Measurements from ENCODE around the gene DIP2B.

Gene DIP2B

DNA sequence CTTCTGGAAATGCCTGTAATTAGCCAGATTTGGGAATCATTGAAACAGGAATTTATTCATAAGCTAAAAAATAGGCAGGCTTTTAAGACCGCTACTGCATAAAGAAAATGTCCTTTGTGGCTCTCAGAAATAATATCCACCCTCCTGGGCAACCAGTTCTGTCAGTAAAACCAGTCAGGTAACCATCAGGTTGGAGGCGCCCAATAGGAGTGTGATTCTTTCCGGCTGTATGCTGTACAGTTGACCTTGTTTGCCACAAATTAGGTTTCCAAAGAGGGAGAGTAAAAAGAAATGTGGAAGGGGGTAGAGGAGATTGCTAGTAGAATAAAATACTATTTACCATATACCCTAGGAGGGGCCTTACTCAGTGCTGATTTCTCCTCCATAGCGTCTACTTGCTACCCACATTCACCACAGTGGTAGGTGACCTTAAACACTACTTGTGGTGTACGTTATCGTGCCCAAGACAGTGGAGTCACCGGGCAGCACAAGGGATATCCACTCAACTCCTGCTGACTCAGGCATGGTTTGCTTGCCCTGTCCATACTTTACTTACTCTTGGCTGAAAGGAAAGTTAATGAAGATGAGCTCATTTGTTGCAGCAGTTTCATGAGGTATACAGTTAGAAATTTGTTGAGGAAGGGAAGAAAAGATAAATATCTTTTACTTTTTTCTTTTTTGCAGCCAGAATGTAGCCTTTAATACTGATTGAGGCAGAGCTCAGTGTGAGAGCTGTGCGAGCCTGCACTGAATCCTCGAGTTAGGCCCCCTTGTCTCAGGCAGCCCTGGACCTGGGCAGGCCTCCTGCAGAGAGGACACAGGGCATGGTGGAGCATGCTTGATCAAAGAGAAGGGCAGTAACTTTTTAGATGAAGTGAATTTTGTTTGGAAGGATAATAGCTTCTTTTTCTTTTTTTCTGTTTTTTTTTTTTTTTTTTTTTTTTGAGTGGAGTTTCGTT, 76.7 kb downstream of the DIP2B start:
- DNase-seq = no peak

DNA sequence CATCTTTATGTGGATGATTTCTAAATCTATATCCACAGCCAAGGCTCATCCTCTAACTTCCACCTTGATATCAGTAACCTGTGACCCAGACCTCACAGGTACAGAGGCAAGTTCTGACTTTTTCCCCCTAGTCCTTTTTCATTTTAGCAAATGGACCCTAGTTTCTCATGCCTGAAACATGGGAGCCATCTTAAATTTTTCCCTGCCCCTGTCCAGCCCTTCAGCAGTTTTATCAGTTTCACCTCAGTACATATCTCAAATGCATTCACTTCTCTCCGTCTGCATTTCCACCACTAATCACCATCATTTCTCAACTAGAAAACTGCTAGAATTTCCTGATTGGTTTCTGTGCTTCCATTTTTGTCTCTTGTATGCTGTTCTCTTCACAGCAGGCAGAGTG, 79.3 kb downstream of the DIP2B start:
- DNase-seq = no peak

- no peak for DNase-seq
Measured at GRCh38 chr12:50589650-50590435, 85.1 kb downstream of the DIP2B start.

DNA sequence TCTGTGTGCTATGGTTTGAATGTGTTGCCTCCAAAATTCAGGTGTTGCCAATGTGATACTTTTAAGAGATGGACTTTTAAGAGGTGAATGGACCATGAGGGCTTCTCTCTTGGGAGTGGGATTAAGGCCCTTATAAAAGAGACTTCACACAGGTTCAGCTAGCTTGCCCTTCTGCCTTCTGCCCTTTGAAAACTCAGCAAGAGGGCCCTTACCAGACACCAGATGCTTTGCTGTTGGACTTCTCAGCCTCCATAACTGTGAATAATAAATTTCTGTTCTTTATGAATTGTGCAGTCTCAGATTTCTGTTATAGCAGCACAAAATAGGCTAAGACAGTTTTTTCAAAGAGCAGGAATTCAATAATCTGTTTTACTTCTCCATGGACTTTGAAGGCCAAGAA, 86.1 kb downstream of the DIP2B start:
- no peak for DNase-seq

DNA sequence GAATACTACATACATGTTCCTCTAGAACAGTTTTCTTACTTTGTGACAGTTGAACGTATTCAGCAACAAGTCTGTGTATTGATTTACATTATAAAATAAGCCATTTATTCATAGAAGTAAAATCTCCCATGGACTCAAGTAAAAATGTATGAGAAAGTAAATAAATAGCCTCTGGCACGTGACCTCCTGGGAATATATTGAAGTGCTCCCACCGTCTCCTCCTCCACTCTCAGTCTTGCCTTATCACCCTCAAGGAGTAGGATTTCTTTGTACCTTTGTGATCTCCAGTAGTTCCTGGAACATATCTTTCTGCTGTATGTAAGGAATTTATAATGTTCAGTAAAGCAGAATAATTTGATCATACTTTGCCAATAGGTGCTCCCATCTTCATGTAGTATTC, 90.9 kb downstream of the DIP2B start:
- DNase-seq = no peak

DNA sequence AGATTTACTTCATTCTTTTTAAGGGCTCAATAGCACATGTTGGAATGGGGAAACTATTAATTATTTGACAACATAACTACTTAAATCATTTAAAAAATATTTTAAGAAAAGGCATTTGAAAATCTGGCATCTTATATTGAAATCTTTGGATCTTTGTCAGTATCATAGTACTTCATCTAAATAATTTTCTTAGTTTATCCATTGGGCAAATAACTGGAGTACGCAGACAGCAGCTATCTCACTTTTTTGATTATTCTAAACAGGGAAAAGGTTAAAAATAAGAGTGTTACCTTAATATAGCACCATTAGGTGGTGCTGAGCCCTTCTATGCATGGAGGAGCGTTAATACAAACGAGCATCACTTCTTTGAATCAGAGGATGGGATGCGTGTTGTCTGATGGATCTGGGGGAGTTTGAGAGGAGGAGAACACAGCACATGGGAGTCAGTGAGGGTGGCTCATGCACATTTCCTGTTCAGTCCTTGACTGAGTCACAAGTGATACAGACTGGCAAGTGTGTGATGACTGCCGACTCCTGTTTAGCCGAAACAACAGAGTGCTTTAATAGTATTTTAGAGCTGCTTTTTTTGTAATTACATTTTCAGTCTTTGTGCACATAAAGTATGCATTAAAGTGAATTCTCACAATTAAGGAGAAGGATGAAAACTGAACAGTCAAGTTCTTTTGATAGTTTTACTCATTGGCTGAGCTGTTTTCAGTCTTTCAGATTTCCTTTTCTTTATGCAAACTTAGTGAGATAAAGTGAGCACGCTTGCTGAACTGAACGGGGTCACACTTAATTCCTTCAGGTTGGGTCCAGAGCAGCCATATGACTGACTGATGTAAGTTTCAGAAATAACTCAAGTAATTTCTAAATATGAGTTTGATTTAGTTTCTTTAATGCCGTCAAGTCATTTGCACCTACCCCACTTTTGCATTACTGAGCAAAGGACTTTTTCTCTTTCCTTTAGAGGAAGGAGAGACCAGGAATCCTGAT, 92.7 kb downstream of the DIP2B start:
- no peak for DNase-seq

- DNase-seq = no peak
Measured at GRCh38 chr12:50598321-50598862, 93.6 kb downstream of the DIP2B start.

DNA sequence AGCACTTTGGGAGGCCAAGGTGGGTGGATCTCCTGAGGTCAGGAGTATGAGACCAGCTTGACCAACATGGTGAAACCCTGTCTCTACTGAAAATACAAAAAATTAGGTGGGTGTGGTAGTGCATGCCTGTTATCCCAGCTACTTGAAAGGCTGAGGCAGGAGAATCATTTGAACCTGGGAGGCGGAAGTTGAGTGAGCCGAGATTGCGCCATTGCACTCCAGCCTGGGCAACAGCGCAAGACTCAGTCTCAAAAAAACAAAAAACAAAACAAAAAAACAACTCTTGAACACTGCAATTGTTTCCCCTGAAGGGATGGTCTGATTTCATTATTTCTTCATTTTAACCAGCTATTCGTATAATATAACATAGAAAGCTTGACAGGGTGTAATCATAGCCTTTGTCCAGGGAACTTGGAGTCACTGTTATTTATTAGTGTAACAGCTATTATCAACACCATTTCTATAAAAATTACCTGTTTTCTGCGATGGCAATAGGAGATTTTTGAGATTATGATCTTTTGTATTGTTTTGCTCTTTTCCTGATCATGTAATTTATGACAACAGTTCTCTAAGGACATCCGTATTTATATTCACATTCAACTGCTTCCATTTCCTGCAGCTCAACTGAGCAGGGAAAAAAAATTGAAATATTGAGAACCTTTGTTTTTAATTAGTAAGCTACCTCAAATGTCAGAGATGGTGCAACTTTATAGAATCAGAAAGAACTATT, 94.7 kb downstream of the DIP2B start:
- DNase-seq = no peak

DNA sequence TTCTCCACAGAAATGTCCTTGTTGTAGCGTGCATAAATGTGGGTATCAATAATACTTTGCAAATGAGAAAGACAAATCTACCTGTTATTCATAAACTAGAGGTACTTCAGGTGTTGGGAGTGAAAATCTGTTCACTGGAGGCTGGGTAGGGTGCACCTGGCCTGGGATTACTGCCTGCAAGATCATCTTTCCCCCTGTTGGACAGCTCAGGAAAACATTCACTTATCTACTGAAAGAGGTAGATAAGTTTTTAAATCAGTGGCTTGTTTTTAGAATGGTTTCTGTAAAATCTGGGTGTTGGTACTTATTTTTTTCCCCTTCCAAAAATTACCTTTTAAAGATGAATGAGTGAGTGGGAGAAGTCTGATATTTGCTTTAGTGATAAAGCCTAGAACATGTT, 95.6 kb downstream of the DIP2B start:
- no peak for DNase-seq

DNA sequence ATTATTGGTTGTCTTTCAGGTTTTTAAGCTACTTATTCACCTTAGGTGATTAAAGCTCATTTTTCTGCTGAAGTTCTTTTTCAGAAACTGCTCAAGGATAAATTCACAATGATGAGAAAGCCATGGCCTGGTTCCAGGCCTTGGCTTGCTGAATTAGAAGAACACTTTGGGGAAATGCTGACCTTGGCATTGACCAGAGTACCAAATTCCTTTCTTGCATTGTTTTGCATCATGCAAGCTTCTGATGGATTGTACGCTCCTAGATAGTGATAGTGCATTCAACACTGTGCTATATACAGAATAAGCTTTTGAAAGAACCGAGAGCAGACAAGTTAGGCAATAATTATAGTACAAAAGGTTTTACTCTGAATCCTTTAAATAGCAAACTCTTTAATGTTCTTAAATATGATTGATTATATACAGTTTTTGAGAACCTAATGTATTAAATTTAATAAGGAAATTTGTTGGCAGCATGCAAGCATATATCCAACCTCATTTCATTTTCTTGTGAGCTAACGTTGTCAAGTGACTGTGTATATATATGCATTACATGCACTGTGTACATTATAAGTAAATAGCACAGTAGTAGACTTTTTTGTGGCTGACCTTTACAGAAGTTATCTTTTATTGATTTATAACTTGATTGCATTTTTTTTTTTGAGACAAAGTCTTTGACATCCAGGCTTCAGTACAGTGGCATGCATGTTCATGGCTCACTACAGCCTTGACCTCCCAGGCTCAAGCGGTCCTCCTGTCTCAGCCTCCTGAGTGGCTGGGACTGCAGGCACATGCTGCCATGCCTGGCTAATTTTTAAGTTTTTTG, 99.2 kb downstream of the DIP2B start:
- DNase-seq = no peak

GRCh38 chr12:50604640-50604920, 99.8 kb downstream of the DIP2B start:
- no peak for DNase-seq

GRCh38 chr12:50606675-50607375, 102.0 kb downstream of the DIP2B start:
- no peak for DNase-seq

DNA sequence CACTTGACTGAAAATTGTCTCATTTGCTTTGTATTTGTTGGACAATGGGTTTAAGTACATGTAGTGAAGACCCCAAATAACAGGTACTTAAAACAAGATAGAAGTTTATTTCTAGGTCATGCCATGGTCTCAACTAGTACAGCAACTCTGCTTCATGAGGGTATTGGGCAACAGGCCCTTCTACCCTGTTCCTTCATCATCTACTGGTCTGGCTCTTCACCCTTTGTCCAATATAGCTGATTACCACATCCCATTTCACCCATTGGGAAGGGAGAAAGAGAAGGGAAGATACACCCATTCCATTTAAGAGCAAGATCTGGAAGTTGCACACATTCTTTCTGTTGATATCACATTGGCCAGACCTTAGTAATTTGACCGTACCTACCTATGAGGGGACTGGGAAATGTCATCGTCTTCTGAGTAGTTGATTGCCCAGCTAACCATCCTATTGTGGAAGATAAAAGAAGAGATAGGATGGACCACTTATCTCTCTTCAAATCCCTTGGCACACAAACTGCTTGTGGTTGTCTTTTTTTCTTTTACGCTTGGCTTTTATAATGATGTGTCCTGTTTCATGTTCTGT, 104.6 kb downstream of the DIP2B start:
- DNase-seq = no peak

GRCh38 chr12:50610171-50610570, 105.4 kb downstream of the DIP2B start:
- DNase-seq = no peak

DNA sequence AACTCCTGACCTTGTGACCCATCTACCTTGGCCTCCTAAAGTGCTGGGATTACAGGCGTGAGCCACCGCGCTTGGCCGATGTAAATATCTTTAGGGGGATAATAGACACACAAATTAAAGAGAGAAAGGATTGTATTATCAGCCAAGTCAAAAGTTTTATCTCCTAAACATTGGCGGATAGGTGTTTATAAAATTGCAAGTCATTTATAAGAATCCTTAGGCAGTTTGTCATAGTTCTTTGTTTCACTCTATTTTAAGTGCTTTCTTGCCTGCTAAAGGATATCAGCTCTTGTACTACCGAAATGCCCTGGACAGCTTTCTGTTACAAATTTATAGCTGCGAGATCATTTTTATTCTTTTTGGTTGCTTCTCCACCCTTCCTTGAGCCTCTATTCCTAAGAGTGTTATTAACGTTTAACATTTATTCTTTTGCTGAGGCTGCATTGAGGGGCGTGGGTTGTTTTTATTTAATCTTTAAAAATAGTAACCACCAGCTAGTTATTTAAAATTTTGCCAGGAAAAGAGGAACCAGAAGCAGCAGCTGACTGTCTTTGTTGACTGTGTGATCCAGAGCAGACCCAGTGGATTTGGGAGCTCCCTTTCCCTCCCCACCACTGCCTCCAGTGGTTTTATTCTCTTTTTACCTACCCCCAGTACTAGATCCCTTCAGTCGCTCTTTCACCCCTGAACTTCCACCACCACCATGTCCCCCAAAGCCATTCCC, 106.4 kb downstream of the DIP2B start:
- no peak for DNase-seq

DNA sequence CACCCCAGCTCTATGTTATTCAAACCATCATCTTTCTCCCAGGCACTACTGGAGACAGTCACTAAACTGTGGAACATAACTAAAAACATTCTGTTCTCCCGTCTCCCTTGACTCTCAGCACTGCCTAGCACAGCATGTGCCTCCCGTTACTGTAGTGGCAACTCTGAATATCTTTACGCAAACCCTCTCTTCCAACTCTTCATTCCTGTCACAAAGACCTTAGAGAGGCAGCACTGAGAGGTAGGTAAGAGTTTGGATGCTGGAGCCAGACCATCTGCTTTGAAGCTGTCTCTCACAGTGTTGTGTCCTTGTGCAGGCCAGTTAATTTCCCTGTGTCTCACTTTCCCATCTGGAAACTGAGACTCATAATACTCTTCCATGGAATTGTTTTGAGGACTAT, 108.1 kb downstream of the DIP2B start:
- no peak for DNase-seq

DNA sequence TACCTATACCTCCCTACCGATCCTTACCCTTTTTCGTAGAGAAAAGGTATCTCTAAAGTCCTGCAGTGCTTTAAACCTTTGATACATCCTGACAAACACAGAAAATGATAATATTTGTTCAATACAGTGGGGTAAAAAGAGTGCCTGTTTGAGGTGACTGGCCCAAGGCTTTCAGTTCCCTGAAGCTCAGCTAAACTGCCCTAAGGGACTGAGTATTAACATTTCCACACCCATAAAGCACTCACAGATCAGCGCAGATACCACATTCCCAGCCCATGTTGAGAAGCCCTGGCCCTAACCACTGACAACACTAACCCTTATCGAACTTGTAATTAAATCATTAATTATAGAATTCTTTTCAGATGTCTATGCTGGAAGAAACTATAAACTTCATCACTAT, 108.7 kb downstream of the DIP2B start:
- no peak for DNase-seq

DNA sequence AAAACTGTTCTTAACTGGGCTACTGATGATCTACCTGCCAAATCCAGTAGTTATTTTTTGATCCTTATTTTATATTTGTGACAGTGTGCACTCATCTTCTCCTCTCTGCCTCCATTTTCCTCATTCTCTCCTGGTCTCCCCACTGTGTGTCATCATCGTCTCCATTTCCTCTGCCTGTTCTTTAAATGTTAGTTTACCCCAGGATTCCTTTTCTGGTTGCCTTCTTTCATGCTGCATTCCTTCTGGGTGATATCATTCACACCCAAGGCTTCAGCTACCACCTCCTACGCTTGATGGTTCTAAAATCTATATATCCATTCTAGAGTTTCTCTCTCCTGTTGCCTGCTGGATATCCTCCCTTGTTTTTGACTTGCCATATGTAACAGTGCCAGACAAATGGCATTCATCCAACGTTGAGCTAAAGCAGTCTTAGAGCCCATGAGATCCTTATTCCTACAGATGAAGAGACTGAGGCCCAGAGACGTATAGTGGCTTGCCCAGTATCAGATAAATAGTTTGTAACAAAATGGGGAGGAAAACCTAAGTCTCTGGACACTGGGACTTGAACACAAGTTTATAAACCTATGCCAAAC, 109.5 kb downstream of the DIP2B start:
- no peak for DNase-seq

Data from NCI-H1436 treated with DMSO at 0.1 percent for 48 hours (cell line).